Esophagus mucosa (tissue), 1 donor: ENCODE results near the gene SMPD4. TPM values are rescaled to one million over a fixed set of nuclear protein-coding genes. Genes with fewer than 3 reads are reported as not detected.
"Not testable (repeated sequence)": the region's sequence is repeated elsewhere in the genome, so short reads cannot be mapped to it uniquely, and the experiment has no call there.

Experiments
- ATAC-seq: fragments of 200-7000 bp; cut with Tn5 transposase; one replicate; pipeline ENCODE4 v1.9.1; 2020
- total RNA-seq: library from RNA; stranded (reverse); gene quantifications from one replicate; pipeline ENCODE4 v1.2.4, GENCODE V29; 2023
- donor health status: DM: yes; HTN: yes; CAD: no.

The SMPD4 gene
- total RNA-seq, 1 donor from 2014 or later, result 29.6 TPM

- not testable (repeated sequence) for ATAC-seq
Measured at GRCh38 chr2:130157825-130158514, 23.4 kb downstream of the SMPD4 start.

- ATAC-seq, result not testable (repeated sequence)
Measured at GRCh38 chr2:130157354-130157753, 24.0 kb downstream of the SMPD4 start.

GRCh38 chr2:130156624-130157004 is 24.8 kb downstream of the SMPD4 start:
- ATAC-seq, result no peak

GRCh38 chr2:130155956-130156623 is 25.3 kb downstream of the SMPD4 start:
- peak; percentile 50 for ATAC-seq

GRCh38 chr2:130154773-130155765 is 26.3 kb downstream of the SMPD4 start:
- ATAC-seq, result no peak

GRCh38 chr2:130154423-130154770 is 27.0 kb downstream of the SMPD4 start:
- not testable (repeated sequence) for ATAC-seq

GRCh38 chr2:130153721-130154422 is 27.5 kb downstream of the SMPD4 start:
- not testable (repeated sequence) for ATAC-seq

GRCh38 chr2:130152816-130153595 is 28.4 kb downstream of the SMPD4 start:
- ATAC-seq, result no peak

- ATAC-seq, result not testable (repeated sequence)
Measured at GRCh38 chr2:130152136-130152815, 29.1 kb downstream of the SMPD4 start.

- ATAC-seq, result not testable (repeated sequence)
Measured at GRCh38 chr2:130151145-130151512, 30.3 kb downstream of the SMPD4 start.

GRCh38 chr2:130150181-130151144 is 30.9 kb downstream of the SMPD4 start:
- no peak for ATAC-seq

GRCh38 chr2:130148515-130148914 is 32.9 kb downstream of the SMPD4 start:
- not testable (repeated sequence) for ATAC-seq

GRCh38 chr2:130145006-130145414 is 36.4 kb downstream of the SMPD4 start, which contains the start of gene CCDC74B:
Gene CCDC74B (minus strand): TSS chr2:130145112. CDS start chr2:130144996, 116 bp downstream.
- peak; percentile 67 for ATAC-seq

- not testable (repeated sequence) for ATAC-seq
Measured at GRCh38 chr2:130143266-130144039, 37.9 kb downstream of the SMPD4 start.

GRCh38 chr2:130142396-130143265 is 38.8 kb downstream of the SMPD4 start:
- not testable (repeated sequence) for ATAC-seq

- ATAC-seq, result not testable (repeated sequence)
Measured at GRCh38 chr2:130141645-130142370, 39.6 kb downstream of the SMPD4 start.

- ATAC-seq, result not testable (repeated sequence)
Measured at GRCh38 chr2:130141002-130141401, 40.4 kb downstream of the SMPD4 start.
